Astrocyte of the cerebellum (primary cell): ENCODE measurements around the gene FANCC.

ENCODE experiments used
- DNase-seq: peaks from one replicate; pipeline ENCODE4 v3.0.0-alpha.2; 2011; ENCODE audit warnings: low read depth
- H3K4me3 ChIP-seq: 2 replicates; pipeline ENCODE4 v1.5.1; 2011; ENCODE audit warnings: mild to moderate bottlenecking, low read depth, low read length, moderate library complexity
- CTCF ChIP-seq: IDR thresholded peaks from 2 replicates; pipeline ENCODE4 v1.5.1; 2012; ENCODE audit warnings: low read length, low read depth, moderate library complexity, mild to moderate bottlenecking; ENCODE audit errors: missing control alignments
- in situ Hi-C: cut with HindIII; loops from 2 replicates; pipeline ENCODE4 v1.10.0; 2017; ENCODE audit warnings: low sequenced_read_pairs

FANCC gene

GRCh38 chr9:95202076-95202681, 115.3 kb downstream of the FANCC start:
- H3K4me3 ChIP-seq, result no peak overlapping the region
- TF ChIP-seq CTCF, result no peak
- DNase-seq, result no peak
- in situ Hi-C loops, result no loop called here

GRCh38 chr9:95201206-95201605, 116.3 kb downstream of the FANCC start:
- peak; percentile 62 for DNase-seq
- H3K4me3 ChIP-seq, result no peak overlapping the region
- no peak for TF ChIP-seq CTCF
- in situ Hi-C loops, result no loop called here

GRCh38 chr9:95197692-95198271, 119.7 kb downstream of the FANCC start:
- H3K4me3 ChIP-seq, result no peak overlapping the region

GRCh38 chr9:95193480-95193879, 124.0 kb downstream of the FANCC start:
- in situ Hi-C loops, result no loop called here
- H3K4me3 ChIP-seq, result no peak overlapping the region
- no peak for DNase-seq
- no peak for TF ChIP-seq CTCF

More at GRCh38 chr9:95197692-95198271, 119.7 kb downstream of the FANCC start:
- DNase-seq, result peak; percentile 86
- TF ChIP-seq CTCF, result no peak
- in situ Hi-C loops, result no loop called here

GRCh38 chr9:95193067-95193466, 124.4 kb downstream of the FANCC start:
- in situ Hi-C loops, result no loop called here
- no peak for TF ChIP-seq CTCF
- no peak for DNase-seq
- H3K4me3 ChIP-seq, result no peak overlapping the region

- no peak overlapping the region for H3K4me3 ChIP-seq
- no peak for DNase-seq
- no peak for TF ChIP-seq CTCF
- in situ Hi-C loops, result no loop called here
These were observed 124.9 kb downstream of the FANCC start for GRCh38 chr9:95192631-95193030.
